Sigmoid colon (tissue), 3 donors: Measurements from ENCODE around the gene RBM28.

Experiments used
- CTCF ChIP-seq, 4 experiments: fragments of 450-650 bp in 3 of 4; fragments of 200-600 bp in 1 of 4; IDR thresholded peaks; one replicate each; pipeline ENCODE4 v1.5.1; 2016 to 2019; ENCODE audit warnings: antibody characterized with exemption in 4 of 4, mild to moderate bottlenecking in 3 of 4, moderate library complexity in 2 of 4
- POLR2A ChIP-seq, 2 donors: fragments of 450-650 bp; IDR thresholded peaks; one replicate each; pipeline ENCODE4 v1.6.1; 2016; ENCODE audit warnings: antibody characterized with exemption in 2 of 2, mild to moderate bottlenecking in 2 of 2, moderate library complexity in 2 of 2

GRCh38 chr7:128380483-128381106, 36.9 kb upstream of the RBM28 start:
- TF ChIP-seq CTCF (IDR thresholded peaks at IDR 0.05) = no peak
- no peak for TF ChIP-seq POLR2A (IDR thresholded peaks at IDR 0.05)
